GM12874 (cell line): ENCODE data around the gene ITGA5.

ENCODE experiments used
- CTCF ChIP-seq: IDR thresholded peaks from 2 replicates; pipeline ENCODE4 v1.5.1; 2011; ENCODE audit warnings: low read depth, mild to moderate bottlenecking, control low read depth, low read length, moderate library complexity; ENCODE audit not compliant: insufficient read depth

Gene ITGA5

GRCh38 chr12:54390176-54390667 is 28.8 kb downstream of the ITGA5 start:
- no peak for TF ChIP-seq CTCF

GRCh38 chr12:54389607-54390175 is 29.4 kb downstream of the ITGA5 start:
- TF ChIP-seq CTCF = no peak

GRCh38 chr12:54389134-54389508 is 29.9 kb downstream of the ITGA5 start:
- TF ChIP-seq CTCF = no peak

- TF ChIP-seq CTCF = no peak
Measured at GRCh38 chr12:54388237-54389133, 30.6 kb downstream of the ITGA5 start.

- TF ChIP-seq CTCF = no peak
Measured at GRCh38 chr12:54387114-54387467, 32.0 kb downstream of the ITGA5 start.

GRCh38 chr12:54386403-54387113 is 32.5 kb downstream of the ITGA5 start:
- no peak for TF ChIP-seq CTCF

- TF ChIP-seq CTCF = no peak
Measured at GRCh38 chr12:54385251-54385914, 33.7 kb downstream of the ITGA5 start.
